C1 segment of cervical spinal cord (tissue), 14 donors: Measurements from ENCODE around the gene ZNF282.
"Not testable (repeated sequence)": the region's sequence is repeated elsewhere in the genome, so short reads cannot be mapped to it uniquely, and the experiment has no call there.

Source experiments
- DNase-seq, 14 donors: peaks; one replicate each; lab custom pipeline; 2025; lab: John Stamatoyannopoulos, UW

Gene ZNF282

DNA sequence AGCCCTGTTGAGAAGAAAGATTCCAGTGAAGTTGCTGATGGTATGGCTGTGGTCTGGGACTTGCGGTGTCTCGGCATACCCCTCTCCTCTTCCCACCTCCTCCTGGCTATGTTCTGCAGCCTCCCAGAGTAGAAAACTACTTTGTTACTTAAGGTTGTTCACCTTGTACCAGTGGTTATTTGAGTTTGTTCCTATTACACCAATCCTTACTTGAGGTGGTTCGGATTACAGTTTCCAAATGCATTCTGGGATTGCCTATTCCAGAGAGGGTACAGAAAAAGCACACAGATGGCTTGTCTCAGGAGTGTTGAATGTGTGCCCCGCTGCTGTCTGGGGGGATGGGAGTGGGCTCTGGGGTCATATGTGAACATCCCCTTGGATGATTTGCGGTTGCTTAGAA is 59.8 kb downstream of the ZNF282 start:
- no peak for DNase-seq

DNA sequence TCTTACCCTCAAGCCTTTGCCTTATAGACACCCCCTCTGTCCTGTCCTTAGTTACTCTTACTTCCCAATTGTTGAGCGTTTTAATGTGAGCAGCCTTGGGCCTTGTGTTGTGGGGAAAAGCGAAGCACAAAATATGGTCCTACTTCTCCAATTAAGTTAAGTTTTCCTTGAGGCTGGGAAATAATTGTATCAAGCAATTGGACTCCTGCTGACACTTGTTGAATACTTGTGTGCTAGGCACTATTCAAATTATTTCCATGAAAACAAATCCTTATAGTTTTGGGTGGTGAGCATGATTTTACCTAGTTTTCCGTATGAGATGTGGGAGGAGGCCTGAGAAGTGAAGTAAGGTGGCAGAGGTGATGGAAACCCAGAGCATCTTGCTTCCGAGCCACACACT is 61.2 kb downstream of the ZNF282 start:
- no peak for DNase-seq

DNA sequence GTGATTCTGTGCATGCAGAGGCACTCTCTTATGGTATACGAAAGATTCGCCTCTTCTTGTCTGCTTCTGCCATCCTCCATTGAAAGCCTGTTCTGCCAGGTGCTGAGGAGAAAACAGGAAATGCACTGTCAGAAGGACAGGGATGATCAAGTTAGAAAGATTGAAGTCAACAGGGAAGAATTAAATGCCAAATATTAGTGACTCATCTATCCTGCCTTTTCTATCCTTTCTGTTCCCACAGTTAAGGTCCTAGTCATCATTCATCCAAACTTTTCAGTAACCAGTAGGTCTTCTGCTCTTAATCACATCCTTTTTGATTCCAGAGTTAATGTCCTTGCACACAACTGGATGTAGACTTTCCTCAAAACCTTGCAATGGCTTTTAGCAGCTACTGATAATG is 61.8 kb downstream of the ZNF282 start:
- no peak for DNase-seq

DNA sequence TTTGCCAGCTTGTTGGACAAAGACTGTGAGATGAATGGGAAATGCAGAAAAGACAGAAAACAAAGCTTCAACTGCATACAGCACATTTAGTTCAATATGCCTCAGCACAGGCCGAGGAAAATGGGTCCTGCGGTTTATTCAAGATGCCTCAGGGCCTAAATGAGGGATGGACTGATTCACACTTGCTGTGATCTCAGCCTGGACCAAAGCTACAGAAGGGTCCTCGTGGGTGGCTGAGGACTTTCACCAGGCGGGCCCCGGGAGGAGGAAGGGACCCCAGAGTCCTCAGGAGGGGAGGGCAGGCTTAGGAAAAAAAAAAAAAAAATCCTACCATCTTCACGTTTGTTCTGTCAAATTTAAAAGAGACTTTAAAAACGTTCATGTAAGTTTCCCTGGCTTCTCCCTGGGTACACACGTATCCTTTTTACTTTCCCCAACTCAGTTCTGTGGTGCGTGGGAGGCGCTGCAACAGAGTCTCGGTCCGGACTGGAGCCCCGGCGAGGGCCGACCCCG is 66.0 kb downstream of the ZNF282 start:
- DNase-seq, result peak in 2 of 14 donors; percentile 46 to 55

DNA sequence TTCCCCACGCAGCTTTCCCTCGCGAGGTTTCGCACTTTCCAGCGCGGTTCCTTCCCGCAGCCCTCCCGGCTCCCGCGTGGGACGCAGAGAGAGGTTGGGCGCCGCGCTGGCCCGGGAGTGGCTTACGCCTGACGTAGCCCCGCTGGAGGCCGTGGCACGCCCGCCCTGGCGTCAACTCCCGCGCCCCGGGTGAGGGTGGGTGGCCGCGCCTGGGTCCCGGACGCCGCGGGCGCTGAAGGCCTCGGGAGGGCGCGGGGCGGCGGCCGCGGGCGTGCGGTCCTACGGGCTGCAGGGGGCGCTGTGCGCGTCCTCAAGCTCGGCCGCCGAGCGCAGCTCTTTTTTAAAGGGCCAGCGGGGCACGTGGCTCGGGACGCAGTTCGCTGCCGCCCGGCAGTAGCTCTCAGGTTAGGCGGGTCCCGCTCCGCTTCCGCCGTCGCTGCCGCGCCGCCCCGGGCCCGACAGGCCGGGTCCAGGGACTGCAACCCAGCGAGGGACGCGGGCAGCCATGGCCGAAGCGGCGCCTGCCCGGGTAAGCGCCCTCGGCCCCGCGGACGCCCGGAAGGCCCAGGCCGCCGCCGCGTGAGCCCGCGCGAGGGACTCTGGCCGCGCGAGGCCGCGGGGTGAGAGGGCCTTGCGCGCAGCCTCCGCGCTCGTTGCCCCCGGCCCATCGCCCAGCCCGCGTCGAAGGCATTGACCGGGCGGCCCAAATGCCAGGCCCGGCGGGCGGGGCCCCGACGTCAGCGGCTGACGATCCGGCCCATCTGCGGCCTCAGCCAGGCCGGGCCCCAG is 66.7 kb downstream of the ZNF282 start, which contains the start of gene ZNF783:
Gene ZNF783 (plus strand): TSS at position 368 of the 789 bp plus-strand sequence. CDS start 138 bp downstream, at position 506.
- DNase-seq, result peak in 13 of 14 donors; percentile 36 to 87 (median 67)

DNA sequence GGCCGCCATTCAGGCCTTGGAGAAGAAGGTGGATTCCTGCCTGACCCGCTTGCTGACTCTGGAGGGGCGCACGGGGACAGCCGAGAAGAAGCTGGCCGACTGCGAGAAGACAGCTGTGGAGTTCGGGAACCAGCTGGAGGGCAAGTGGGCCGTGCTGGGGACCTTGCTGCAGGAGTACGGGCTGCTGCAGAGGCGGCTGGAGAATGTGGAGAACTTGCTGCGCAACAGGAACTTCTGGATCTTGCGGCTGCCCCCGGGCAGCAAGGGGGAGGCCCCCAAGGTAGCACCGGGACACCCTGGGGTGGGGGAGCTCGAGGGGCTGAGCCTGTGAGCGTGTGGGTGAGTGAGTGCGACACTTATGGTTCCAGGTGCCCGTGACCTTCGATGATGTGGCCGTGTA is 71.1 kb downstream of the ZNF282 start:
- DNase-seq, result no peak

DNA sequence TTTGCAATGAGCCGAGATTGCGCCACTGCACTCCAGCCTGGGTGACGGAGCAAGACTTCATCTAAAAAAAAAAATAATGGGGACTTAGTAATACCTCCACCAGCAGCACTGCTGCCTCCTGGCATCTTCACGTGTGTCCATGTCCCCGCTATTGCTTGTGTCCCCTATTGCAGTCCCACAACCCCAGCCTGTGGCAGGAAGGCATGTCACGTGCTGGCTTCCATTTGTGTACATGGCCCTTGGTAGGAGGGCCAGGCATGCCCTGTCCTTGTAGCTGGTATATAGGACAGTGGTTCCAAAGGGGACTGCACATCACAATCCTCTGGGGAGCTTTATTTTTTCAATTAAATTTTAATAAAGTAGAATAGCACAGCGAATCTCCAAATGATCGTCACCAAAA is 72.4 kb downstream of the ZNF282 start:
- DNase-seq, result no peak

DNA sequence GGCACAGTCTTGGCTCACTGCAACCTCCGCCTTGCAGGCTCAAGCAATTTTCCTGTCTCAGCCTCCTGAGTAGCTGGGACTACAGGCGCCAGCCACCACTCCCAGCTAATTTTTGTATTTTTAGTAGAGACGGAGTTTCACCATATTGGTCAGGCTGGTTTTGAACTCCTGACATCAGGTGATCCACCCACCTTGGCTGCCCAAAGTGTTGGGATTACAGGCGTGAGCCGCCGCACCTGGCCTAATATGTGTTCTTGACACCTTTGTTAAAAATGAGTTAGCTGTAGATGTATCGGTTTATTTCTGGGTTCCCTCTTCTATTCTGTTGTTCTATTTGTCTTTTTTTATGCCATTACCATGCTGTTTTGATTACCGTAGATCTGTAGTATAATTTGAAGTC is 79.1 kb downstream of the ZNF282 start:
- DNase-seq, result not testable (repeated sequence)
